Kidney (tissue), 14 donors: ENCODE results near the gene SPEM2. TPM values are rescaled to one million over a fixed set of nuclear protein-coding genes. Genes with fewer than 3 reads are reported as not detected.

Experiments used
- DNase-seq, 5 donors: peaks; one replicate each; pipeline ENCODE4 v3.0.0-alpha.2; 2013 to 2020
- FAIRE-seq: peaks from 2 replicates; lab custom pipeline; 2012; peaks lifted over from hg19 to GRCh38; lab: Jason Lieb, UNC
- H3K27ac ChIP-seq, 2 donors: one replicate each; pipeline ENCODE4 v1.7.0; 2013; ENCODE audit warnings: low read depth in 2 of 2, low read length in 2 of 2, inconsistent platforms in 1 of 2
- H3K27me3 ChIP-seq: one replicate; pipeline ENCODE4 v1.7.1; 2013; ENCODE audit warnings: low read length, inconsistent platforms; ENCODE audit not compliant: control insufficient read depth, insufficient read depth
- H3K36me3 ChIP-seq, 3 donors: one replicate each; pipeline versions ENCODE4 v1.7.0 to v1.7.1; 2013; ENCODE audit warnings: low read length in 3 of 3, control low read depth in 1 of 3, inconsistent platforms in 1 of 3; ENCODE audit not compliant: insufficient read depth in 3 of 3, control insufficient read depth in 2 of 3
- H3K4me1 ChIP-seq, 3 donors: one replicate each; pipeline versions ENCODE4 v1.7.0 to v1.7.1; 2013; ENCODE audit warnings: low read length in 3 of 3, inconsistent platforms in 1 of 3, low read depth in 1 of 3; ENCODE audit not compliant: control insufficient read depth in 2 of 3, insufficient read depth in 2 of 3
- H3K4me3 ChIP-seq, 3 donors: one replicate each; pipeline versions ENCODE4 v1.7.0 to v1.8.1; 2013; ENCODE audit warnings: low read length in 3 of 3, control low read depth in 1 of 3, inconsistent platforms in 1 of 3
- H3K9ac ChIP-seq, 3 donors: one replicate each; pipeline versions ENCODE4 v1.7.0 to v1.7.1; 2013; ENCODE audit warnings: low read length in 3 of 3, control low read depth in 1 of 3, inconsistent platforms in 1 of 3
- H3K9me3 ChIP-seq, 3 donors: one replicate each; pipeline versions ENCODE4 v1.7.0 to v1.7.1; 2013; ENCODE audit warnings: low read length in 3 of 3, control low read depth in 1 of 3, inconsistent platforms in 1 of 3; ENCODE audit not compliant: control insufficient read depth in 2 of 3, insufficient read depth in 1 of 3
- intact Hi-C: fragments of 100-400 bp; cut with DNase I; formaldehyde crosslinking; loops from one replicate; pipeline ENCODE4 v1.11.1; 2022
- polyA plus RNA-seq: library from polyadenylated mRNA; stranded (reverse); fragments of 350-450 nt; fragmentation: Illumina TruSeq; extraction: RNeasy Lipid Tissue Mini Kit (QIAGEN cat#74804); gene quantifications from one replicate; pipeline ENCODE4 v1.2.3, GENCODE V29; 2014; ENCODE audit warnings: low read depth, low replicate concordance; ENCODE audit not compliant: insufficient read depth
- total RNA-seq: library from RNA; stranded (reverse); fragmentation: NEBNext Ultra II Directional; extraction: Animal tissue kit (Norgen Biotek cat#: 25700); gene quantifications from one replicate; pipeline ENCODE4 v1.2.1, GENCODE V29; 2021
- TF ChIP-seq, protein P1 (sequence below): IDR thresholded peaks from 3 replicates; pipeline ENCODE4 v1.5.1; 2012; ENCODE audit warnings: mild to moderate bottlenecking, moderate library complexity, borderline replicate concordance; ENCODE audit not compliant: insufficient read depth; ENCODE audit errors: extremely low read depth
- donor health status: control.
- donor health status: control.
- donor health status: control.
- donor health status: control.
- donor health status: control.
- donor health status: DM: yes; HTN: yes; CAD: no.
- donor health status: Normal renal cell carcinoma (clear cell type).

The SPEM2 gene
- total and polyA plus RNA-seq, 2 donors from 2014 or later: not detected

GRCh38 chr17:7410634-7411426, 14.6 kb upstream of the SPEM2 start:
- no peaks in the 10 kb centered on the region for H3K9me3 ChIP-seq
- H3K27me3 ChIP-seq: no peaks in the 10 kb centered on the region
- H3K4me1 ChIP-seq: no peaks in the 10 kb centered on the region
- intact Hi-C loops: no loop called here
- DNase-seq: no peak
- H3K9ac ChIP-seq: no peak overlapping the region
- H3K27ac ChIP-seq: no peak overlapping the region
- no peaks in the 10 kb centered on the region for H3K36me3 ChIP-seq
- TF ChIP-seq, protein P1, sequence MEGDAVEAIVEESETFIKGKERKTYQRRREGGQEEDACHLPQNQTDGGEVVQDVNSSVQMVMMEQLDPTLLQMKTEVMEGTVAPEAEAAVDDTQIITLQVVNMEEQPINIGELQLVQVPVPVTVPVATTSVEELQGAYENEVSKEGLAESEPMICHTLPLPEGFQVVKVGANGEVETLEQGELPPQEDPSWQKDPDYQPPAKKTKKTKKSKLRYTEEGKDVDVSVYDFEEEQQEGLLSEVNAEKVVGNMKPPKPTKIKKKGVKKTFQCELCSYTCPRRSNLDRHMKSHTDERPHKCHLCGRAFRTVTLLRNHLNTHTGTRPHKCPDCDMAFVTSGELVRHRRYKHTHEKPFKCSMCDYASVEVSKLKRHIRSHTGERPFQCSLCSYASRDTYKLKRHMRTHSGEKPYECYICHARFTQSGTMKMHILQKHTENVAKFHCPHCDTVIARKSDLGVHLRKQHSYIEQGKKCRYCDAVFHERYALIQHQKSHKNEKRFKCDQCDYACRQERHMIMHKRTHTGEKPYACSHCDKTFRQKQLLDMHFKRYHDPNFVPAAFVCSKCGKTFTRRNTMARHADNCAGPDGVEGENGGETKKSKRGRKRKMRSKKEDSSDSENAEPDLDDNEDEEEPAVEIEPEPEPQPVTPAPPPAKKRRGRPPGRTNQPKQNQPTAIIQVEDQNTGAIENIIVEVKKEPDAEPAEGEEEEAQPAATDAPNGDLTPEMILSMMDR: no peak
- H3K4me3 ChIP-seq: no peak overlapping the region
- no peak for FAIRE-seq

DNA sequence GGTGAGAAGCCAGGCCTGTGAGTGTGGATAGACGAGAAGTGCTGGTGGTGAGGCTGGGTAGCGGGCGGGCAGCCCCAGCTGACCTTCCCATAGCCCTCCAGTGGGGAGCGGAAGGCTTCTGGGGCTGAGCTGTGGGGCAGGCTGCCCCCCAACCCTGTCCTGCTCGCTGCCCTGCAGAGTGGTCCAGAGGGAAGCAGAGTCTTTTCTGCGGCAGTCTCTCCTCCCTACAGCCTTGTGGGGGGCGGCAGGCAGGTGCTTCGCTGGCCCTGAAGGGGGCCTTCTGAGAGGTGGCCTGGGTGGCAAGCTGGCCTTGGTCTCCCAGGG, 14.0 kb upstream of the SPEM2 start:
- no peaks in the 10 kb centered on the region for H3K27me3 ChIP-seq
- no peak overlapping the region for H3K27ac ChIP-seq
- DNase-seq (no peak), FAIRE-seq (no peak)
- H3K9ac ChIP-seq: no peak overlapping the region
- H3K4me1 ChIP-seq: no peaks in the 10 kb centered on the region
- no peaks in the 10 kb centered on the region for H3K9me3 ChIP-seq
- TF ChIP-seq, protein P1: no peak
- intact Hi-C loops: no loop called here
- H3K4me3 ChIP-seq: no peak overlapping the region
- H3K36me3 ChIP-seq: no peaks in the 10 kb centered on the region

DNA sequence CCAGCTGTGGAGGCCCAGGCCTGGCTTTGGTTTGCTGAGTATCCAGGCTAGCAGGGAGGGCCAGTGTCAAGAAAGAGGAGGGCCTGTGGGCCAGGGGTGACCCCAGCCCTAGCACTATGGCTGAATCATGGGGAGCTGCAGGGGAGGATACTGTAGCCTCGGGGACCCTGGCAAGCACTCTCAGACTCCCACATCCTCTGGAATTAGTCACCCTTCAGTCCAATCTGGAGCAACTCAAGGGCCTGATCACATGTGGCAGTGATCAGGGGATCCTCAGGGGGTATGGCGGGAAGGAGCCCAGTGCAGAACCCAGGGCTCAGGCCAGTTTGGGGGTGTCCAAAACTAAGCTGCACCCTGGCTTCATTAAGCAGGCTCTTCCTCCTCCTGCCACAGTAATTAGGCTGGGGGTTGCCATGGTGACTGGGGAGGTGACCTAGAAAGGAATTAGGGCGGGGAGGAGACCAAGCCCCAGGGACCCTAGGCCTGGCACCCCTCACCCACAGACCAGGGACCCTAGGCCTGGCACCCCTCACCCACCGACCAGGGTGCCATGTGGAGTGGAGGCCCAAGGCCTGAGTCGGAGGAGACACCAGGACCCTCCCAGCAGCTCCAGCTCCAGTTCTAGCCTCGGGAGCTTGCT, 11.9 kb upstream of the SPEM2 start:
- no peaks in the 10 kb centered on the region for H3K9me3 ChIP-seq
- no peak overlapping the region for H3K9ac ChIP-seq
- TF ChIP-seq, protein P1: no peak
- no peaks in the 10 kb centered on the region for H3K36me3 ChIP-seq
- H3K4me1 ChIP-seq: no peaks in the 10 kb centered on the region
- no peak overlapping the region for H3K27ac ChIP-seq
- no peak overlapping the region for H3K4me3 ChIP-seq
- intact Hi-C loops: no loop called here
- FAIRE-seq (no peak), DNase-seq (no peak)
- H3K27me3 ChIP-seq: no peaks in the 10 kb centered on the region
